ENCODE results near the gene TMEM222. TPM values are rescaled to one million over a fixed set of nuclear protein-coding genes. Genes with fewer than 3 reads are reported as not detected.

Gene TMEM222
- total RNA-seq, 1 experiment from 2014 or later, result 28.7 TPM

- TF ChIP-seq ZBTB43 (CRISPR knock-in tag; IDR thresholded peaks at IDR 0.05) (no peak), ARID4B (CRISPR knock-in tag; IDR thresholded peaks at IDR 0.05; ENCODE audit: borderline replicate concordance) (no peak), AR (CRISPR knock-in tag; IDR thresholded peaks at IDR 0.05) (no peak), SMAD4 (CRISPR knock-in tag; IDR thresholded peaks at IDR 0.05) (no peak), GTF2I (CRISPR knock-in tag; conservative IDR thresholded peaks at IDR 0.05) (no peak), KAT7 (CRISPR knock-in tag; IDR thresholded peaks at IDR 0.05; ENCODE audit: borderline replicate concordance) (no peak), IRF2 (CRISPR knock-in tag; IDR thresholded peaks at IDR 0.05; ENCODE audit: borderline replicate concordance, low read depth) (no peak), GRHL2 (CRISPR knock-in tag; IDR thresholded peaks at IDR 0.05; ENCODE audit: insufficient replicate concordance, severe bottlenecking) (no peak), NFE2L1 (CRISPR knock-in tag; IDR thresholded peaks at IDR 0.05) (no peak), CDX4 (CRISPR knock-in tag; IDR thresholded peaks at IDR 0.05; ENCODE audit: borderline replicate concordance) (no peak), ATF6 (CRISPR knock-in tag; IDR thresholded peaks at IDR 0.05) (no peak), FOXK1 (CRISPR knock-in tag; IDR thresholded peaks at IDR 0.05) (peak; percentile 60; the same call in 1 of the 2 replicates), JUN (CRISPR knock-in tag; IDR thresholded peaks at IDR 0.05) (no peak), USF2 (CRISPR knock-in tag; IDR thresholded peaks at IDR 0.05) (no peak), ZBTB21 (CRISPR knock-in tag; IDR thresholded peaks at IDR 0.05; ENCODE audit: borderline replicate concordance) (no peak), ZNF232 (CRISPR knock-in tag; IDR thresholded peaks at IDR 0.05) (no peak), NR3C1 (CRISPR knock-in tag; conservative IDR thresholded peaks at IDR 0.05; ENCODE audit: low read depth) (no peak), NR2C2 (CRISPR knock-in tag; IDR thresholded peaks at IDR 0.05) (no peak), EMX1 (CRISPR knock-in tag; IDR thresholded peaks at IDR 0.05) (no peak), TEAD4 (CRISPR knock-in tag; IDR thresholded peaks at IDR 0.05) (no peak), CREM (CRISPR knock-in tag; IDR thresholded peaks at IDR 0.05) (no peak), RELA (CRISPR knock-in tag; IDR thresholded peaks at IDR 0.05; ENCODE audit: borderline replicate concordance) (no peak), FOXP4 (CRISPR knock-in tag; IDR thresholded peaks at IDR 0.05) (0 out of 2 replicates have a peak, but pooled peaks have one; percentile 34), ZNF396 (CRISPR knock-in tag; IDR thresholded peaks at IDR 0.05; ENCODE audit: borderline replicate concordance) (no peak)
These were observed 35.5 kb downstream of the TMEM222 start (continued) for GRCh38 chr1:27357281-27358037.
